HG02870 (cell line): ENCODE results near the gene CXCL14.

ENCODE experiments used
- ATAC-seq: cut with Tn5 transposase; IDR thresholded peaks from one replicate; pipeline ENCODE4 v1.9.1; 2021; ENCODE audit warnings: mild to moderate bottlenecking, moderate library complexity; ENCODE audit not compliant: unreplicated experiment

CXCL14 gene, protein sequence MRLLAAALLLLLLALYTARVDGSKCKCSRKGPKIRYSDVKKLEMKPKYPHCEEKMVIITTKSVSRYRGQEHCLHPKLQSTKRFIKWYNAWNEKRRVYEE

GRCh38 chr5:135578685-135579341 is at the start of gene CXCL14:
TSS of gene CXCL14 (minus strand) at chr5:135578991. CDS start at chr5:135578778, 213 bp downstream.
- no peak for ATAC-seq

DNA sequence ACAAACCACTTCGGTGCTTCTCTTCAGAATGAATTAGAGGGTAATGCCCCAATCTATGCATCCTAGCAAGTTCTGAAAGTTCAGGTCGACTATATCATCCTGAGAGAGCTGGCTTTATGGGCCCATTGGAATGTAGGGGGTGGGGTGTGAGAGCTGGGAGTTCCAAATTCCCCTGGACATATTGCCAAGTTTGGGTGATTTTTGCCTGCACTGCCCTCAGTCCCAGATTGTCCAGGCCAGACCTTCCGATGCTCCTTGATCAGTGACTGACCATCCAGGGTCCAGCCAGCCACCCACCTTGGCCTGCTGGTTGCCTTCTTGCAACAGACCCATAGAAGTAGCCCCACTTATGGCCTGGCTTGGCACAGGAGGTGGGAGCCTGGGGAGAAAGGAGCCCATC is 47.8 kb upstream of the CXCL14 start:
- ATAC-seq, result no peak

DNA sequence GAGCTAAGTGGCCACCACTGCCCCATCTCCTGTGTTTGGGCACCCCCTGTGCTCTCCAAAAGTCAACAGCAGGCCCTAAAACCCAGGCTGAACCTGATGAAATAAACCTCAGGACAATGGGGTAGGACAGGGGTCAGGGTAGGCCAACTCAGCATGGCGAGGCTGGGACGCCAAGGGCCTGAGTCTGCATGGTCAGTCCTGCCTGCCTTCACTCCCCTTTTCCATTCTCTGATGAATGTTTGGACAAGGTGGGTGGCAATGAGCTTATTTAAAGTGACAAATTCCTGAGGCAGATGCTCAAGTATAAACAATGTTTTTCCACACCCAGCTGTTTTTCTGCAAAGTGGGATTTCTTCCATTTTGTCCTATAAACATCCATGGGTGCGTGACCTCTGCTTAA is 47.2 kb upstream of the CXCL14 start:
- no peak for ATAC-seq

GRCh38 chr5:135625486-135625885 is 46.7 kb upstream of the CXCL14 start:
- ATAC-seq, result no peak

DNA sequence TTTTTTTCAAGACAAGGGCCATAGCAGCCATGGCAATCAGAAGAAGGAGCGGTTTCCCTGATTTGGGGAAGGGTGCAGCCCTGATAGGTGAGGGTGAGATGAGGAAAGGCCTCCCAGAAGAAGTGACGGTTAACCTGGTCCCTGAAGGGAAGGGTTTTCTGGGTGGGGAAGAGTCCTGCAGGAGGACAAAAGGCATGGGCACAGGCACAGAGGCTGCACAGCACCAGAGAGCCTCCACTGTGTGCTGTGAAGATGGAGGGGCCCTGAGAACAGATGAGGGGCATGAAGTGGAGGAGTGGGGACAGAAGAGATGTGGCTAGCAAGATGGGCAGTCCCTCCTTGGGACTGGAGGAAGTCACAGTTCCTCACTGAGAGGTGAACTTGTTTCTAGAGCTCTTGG is 46.3 kb upstream of the CXCL14 start:
- no peak for ATAC-seq

- no peak for ATAC-seq
Measured at GRCh38 chr5:135623186-135623715, 44.5 kb upstream of the CXCL14 start.

DNA sequence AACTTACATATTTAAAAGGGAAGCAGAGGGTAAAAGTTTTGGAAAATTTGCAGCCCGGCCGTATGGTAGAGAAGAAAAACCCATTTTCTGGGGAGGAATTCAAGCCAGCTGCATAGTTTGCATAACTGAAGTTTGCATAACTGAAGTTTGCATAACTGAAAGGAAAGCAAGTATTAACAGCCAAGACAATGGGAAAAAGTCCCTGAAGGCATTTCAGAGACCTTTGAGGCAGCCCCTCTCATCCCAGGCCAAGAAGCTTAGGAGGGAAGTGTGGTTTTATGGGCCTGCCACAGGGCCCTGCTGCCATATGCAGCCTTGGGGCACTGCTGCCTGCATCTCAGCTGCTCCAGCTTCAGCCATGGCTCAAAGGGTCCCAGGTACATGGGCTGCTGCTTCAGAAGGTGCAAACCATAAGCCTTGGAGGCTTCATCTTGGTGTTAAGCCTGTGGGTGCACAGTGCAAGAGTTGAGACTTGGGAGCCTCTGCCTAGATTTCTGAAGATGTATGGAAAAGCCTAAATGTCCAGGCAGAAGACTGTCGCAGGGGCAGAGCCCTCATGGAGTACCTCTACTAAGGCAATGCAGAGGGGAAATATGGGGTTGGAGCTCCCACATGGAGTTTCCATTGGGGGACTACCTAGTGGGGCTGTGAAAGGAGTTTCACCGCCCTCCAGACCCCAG is 36.9 kb upstream of the CXCL14 start:
- no peak for ATAC-seq

DNA sequence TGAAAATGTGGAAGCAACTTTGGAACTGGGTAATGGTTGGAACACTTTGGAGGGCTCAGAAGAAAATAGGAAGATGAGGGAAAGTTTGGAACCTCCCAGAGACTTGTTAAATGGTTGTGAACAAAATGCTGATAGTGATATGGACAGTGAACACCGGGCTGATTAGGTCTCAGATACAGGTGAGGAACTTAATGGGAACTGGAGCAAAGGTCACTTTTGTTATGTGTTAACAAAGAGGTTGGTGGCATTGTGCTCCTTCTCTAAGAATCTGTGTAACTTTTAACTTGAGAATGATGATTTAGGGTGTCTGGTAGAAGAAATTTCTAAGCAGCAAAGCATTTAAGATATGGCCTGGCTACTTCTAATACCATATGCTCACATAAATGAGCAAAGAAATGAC is 36.4 kb upstream of the CXCL14 start:
- ATAC-seq, result no peak

DNA sequence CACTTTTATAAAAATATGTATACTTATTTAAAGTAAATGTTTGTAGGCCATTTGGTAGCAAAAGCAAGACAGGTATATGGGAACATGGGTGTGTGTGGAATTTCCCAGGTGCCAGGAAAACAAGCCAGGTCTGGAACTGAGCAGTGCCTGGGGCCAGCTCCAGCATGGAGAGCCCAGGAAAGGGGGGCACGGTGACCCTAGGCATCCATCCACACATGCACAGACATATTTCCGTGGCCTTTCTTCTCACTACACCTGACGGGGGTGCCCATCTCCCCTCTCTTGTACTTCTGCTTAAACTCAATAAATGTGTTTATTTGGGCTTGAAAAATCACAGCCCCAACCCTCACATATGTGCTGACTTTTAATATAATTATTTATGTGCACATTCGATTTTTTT is 31.2 kb upstream of the CXCL14 start:
- no peak for ATAC-seq

DNA sequence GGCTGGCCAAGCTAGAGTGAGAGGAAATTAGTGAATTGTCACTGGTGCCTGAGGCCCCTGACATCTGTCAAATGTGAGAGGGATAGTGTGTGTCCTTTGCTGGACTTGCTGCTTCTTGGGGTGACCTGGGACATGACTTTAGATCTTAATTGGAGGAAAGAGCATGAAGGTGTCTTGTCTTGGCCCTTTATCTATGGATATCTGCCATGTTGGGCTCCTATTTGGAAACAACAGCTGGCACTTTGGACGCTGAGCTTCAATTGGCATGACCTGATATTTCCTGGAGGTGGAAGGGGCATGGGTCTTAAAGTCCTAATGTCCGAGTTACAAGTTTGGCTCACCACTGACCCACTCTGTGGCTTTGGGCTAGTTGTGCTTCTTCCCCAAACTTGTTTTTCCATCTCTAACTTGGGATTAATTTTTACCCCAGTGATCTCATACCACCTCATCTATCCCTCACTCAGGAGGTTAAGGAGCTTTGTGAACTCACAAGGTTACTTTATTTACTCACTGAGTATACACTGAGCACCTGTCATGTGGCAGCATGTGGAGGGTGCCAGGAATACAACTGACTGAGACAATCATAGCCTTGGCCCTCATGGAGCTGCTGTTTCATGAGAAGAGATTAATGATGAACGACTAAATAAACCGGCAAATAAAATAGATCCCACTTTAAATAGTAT is 30.1 kb upstream of the CXCL14 start:
- ATAC-seq, result no peak

DNA sequence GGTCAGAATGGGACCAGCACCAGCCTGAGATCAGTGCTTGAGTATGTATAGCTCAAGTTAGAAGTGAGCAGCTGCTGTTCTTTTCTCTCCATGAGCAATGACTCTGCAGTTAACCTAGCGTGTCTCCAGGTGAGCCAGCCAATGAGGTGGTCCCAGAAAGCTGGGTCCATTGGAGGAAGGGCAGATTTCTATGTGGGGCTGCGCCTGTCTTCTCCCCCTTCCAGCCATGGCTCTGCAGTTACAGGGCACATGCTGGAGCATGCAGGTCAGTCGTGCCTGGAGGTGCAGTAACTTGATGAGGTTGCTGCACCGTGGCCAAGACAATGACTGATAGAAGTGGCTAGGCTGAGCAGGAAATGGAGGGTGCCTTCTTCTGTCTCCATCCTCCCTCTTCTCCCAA is 29.6 kb upstream of the CXCL14 start:
- no peak for ATAC-seq

GRCh38 chr5:135606431-135606830 is 27.6 kb upstream of the CXCL14 start:
- no peak for ATAC-seq

DNA sequence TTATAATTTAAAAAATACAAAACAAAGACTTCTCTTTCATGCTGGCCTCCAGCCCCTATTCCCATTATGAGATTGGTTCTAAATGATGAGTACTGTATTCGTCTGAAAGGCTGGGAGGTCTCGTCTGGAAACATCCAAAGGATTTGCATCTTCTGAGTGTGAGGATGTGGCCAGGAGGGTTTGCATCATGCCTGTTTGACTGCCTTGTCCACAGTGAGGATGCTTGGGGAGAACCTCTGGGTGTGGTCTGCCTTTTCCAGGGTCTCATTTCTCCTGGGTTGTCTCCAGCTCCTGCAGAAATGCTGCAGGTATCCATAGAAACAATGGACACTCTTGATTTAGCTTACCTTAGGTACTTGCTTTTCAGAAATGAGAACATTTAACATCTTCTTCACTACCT is 26.4 kb upstream of the CXCL14 start:
- no peak for ATAC-seq

- ATAC-seq, result no peak
Measured at GRCh38 chr5:135604056-135604455, 25.3 kb upstream of the CXCL14 start.

GRCh38 chr5:135602882-135603721 is 24.3 kb upstream of the CXCL14 start:
- ATAC-seq, result no peak

DNA sequence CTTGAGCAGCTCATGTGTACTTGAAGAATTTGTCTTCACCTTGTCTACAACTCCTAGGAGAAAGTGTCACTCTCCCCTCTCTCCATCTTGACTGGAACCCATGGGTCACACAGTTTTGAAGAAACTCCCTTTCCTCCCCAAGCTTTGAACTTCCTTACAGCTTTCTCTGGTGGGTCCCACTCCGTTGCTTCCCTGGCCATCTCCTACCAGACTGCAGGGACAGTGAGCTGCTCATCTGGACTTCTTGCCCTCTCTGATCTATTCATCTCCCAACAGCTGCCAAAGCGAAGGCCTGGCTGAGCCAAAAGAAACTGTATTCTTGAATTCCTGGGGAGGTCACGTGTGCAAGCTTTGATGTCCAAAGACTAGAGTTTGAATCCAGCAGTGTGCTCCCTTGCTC is 22.7 kb upstream of the CXCL14 start:
- ATAC-seq, result no peak

DNA sequence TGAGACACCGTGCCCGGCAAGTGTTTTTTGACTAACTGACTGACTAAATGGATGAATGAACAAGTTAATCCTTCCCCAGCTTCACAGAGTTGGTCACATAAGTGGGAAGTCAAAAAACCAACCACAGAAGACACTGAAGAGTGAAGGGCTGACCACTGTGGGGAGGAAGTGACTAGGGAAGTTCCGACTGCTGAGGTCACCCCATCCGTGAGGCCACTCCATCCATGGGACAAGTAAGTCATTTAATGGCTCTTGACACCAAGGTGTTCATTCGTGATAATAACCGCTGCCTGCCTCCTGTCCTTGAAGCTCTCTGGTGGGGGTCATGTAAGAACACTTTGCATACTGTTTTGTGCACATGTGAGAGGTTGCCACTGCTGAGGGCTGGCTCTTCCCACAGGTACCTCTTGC is 22.2 kb upstream of the CXCL14 start:
- ATAC-seq, result no peak

- ATAC-seq, result no peak
Measured at GRCh38 chr5:135600152-135600570, 21.4 kb upstream of the CXCL14 start.

GRCh38 chr5:135599421-135600151 is 20.8 kb upstream of the CXCL14 start:
- no peak for ATAC-seq
